GM18907 (cell line): ENCODE results near the gene HOXA1.

Source experiments
- ATAC-seq: cut with Tn5 transposase; IDR thresholded peaks from one replicate; pipeline ENCODE4 v1.9.1; 2021; ENCODE audit warnings: mild to moderate bottlenecking, moderate library complexity; ENCODE audit not compliant: unreplicated experiment

HOXA1 gene

GRCh38 chr7:27132214-27132613 is 36.4 kb upstream of the HOXA1 start:
- ATAC-seq, result no peak

GRCh38 chr7:27131390-27131819 is 35.6 kb upstream of the HOXA1 start:
- no peak for ATAC-seq

- ATAC-seq, result no peak
Measured at GRCh38 chr7:27130540-27131389, 35.0 kb upstream of the HOXA1 start, which contains the start of gene HOXA4. Gene HOXA4, minus strand, starts transcription at chr7:27130757. Its CDS starts 24 bp downstream, at chr7:27130733.

GRCh38 chr7:27129729-27130539 is 34.1 kb upstream of the HOXA1 start:
- no peak for ATAC-seq

GRCh38 chr7:27128776-27129728 is 33.3 kb upstream of the HOXA1 start:
- ATAC-seq, result no peak

- no peak for ATAC-seq
Measured at GRCh38 chr7:27128034-27128433, 32.2 kb upstream of the HOXA1 start.

GRCh38 chr7:27126596-27127327 is 31.0 kb upstream of the HOXA1 start:
- no peak for ATAC-seq

- ATAC-seq, result no peak
Measured at GRCh38 chr7:27125986-27126394, 30.2 kb upstream of the HOXA1 start.

- ATAC-seq, result no peak
Measured at GRCh38 chr7:27124902-27125689, 29.3 kb upstream of the HOXA1 start.

- no peak for ATAC-seq
Measured at GRCh38 chr7:27124096-27124901, 28.5 kb upstream of the HOXA1 start.

- no peak for ATAC-seq
Measured at GRCh38 chr7:27123477-27124053, 27.8 kb upstream of the HOXA1 start.

- ATAC-seq, result no peak
Measured at GRCh38 chr7:27123007-27123476, 27.2 kb upstream of the HOXA1 start.

GRCh38 chr7:27122077-27122910 is 26.5 kb upstream of the HOXA1 start:
- no peak for ATAC-seq

GRCh38 chr7:27121684-27122076 is 25.9 kb upstream of the HOXA1 start:
- no peak for ATAC-seq

- ATAC-seq, result no peak
Measured at GRCh38 chr7:27119412-27119911, 23.7 kb upstream of the HOXA1 start.

- ATAC-seq, result no peak
Measured at GRCh38 chr7:27118580-27118979, 22.8 kb upstream of the HOXA1 start.
